ENCODE measurements around the gene ATF7.
"Not testable (repeated sequence)": the region's sequence is repeated elsewhere in the genome, so short reads cannot be mapped to it uniquely, and the experiment has no call there.

The ATF7 gene

DNA sequence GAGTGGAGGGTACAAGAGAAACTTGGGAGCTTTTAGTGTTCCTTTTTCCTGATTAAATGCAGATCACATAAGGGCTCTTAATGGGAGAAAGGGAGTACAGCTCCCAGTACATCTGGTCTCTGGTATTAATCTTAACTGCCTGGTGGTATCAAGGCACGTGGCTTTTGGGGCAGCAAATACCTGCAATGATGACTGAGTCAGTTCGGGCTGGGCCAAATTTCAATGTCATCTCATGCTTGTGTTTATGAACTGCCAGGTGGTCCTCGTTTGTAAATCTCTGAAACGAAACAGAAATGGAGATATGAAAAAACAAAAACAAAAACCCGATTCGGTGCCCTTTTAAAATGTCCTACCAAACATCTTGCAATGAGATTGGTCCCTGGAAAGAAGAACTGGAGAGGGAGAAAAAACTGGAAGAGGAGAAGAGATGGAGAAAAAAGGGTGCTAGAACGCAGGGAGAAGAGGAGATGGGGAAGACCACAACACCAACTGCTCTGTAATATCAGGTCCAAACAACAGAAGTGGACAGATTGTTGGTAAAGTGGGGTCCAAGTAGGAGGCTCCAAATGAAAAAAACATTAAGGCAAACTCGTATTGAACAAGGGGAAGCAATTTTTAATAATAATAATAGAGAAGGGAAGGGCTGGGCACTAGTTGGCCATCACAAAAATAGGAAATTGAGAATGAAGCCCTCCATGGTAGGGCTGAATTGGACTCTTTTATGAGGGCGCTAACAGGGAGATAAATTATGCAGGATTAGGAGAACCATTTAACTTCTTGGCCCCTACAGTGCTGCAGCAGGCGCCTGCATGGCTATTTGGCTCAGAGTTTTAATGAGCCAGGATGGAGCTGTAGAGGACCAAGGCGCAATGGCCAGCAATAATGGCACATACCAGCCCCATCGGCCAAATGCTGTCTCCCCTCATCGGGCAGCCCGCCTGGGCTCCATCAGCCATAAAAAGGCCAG lies 73.5 kb downstream of the ATF7 start:
- H3K4me3 ChIP-seq (ENCODE audit: low read depth, low read length), result no peak overlapping the region
- TF ChIP-seq, protein P1, sequence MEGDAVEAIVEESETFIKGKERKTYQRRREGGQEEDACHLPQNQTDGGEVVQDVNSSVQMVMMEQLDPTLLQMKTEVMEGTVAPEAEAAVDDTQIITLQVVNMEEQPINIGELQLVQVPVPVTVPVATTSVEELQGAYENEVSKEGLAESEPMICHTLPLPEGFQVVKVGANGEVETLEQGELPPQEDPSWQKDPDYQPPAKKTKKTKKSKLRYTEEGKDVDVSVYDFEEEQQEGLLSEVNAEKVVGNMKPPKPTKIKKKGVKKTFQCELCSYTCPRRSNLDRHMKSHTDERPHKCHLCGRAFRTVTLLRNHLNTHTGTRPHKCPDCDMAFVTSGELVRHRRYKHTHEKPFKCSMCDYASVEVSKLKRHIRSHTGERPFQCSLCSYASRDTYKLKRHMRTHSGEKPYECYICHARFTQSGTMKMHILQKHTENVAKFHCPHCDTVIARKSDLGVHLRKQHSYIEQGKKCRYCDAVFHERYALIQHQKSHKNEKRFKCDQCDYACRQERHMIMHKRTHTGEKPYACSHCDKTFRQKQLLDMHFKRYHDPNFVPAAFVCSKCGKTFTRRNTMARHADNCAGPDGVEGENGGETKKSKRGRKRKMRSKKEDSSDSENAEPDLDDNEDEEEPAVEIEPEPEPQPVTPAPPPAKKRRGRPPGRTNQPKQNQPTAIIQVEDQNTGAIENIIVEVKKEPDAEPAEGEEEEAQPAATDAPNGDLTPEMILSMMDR (IDR thresholded peaks at IDR 0.05; ENCODE audit: low read depth, low read length), result no peak

DNA sequence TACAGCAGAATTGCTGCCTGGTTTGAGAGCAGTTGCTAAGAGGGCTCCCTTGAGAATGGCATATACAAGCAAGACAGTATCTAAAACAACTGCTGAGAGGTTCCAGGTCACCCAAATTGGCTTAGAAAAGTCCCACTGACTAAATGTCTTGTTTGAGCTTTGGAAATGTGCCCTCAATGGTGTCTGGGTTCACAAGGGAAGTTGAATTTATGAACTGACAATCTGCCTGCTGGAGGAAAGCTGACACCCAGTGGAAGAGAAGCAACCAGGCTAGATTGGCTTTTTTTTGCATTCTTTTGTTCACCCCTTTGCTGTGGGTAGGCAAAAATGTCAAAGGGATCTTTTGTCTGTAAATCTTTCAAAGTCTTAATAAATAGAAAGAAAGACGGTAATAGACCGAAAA lies 74.3 kb downstream of the ATF7 start:
- TF ChIP-seq, protein P1 (IDR thresholded peaks at IDR 0.05; ENCODE audit: low read depth, low read length), result no peak
- no peak overlapping the region for H3K4me3 ChIP-seq (ENCODE audit: low read depth, low read length)

DNA sequence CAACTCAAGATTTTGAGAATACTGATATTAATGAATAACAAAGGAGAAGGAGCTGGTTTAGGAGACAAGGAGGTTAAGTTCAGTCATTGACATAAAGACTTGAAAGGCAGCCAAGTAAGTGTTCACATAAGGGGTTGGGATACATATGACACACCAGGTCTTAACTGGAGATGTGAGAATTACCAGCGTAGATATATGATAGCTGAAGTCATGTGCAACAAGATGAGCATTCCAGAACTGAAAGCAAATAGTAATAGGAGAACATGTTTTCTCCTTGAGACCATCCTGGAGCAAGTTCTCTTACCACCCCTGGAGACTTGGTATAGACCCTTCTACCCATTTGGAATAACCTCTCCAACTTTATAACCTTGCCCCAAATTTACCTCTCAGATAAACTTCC lies 75.6 kb downstream of the ATF7 start:
- TF ChIP-seq, protein P1 (IDR thresholded peaks at IDR 0.05; ENCODE audit: low read depth, low read length), result no peak
- H3K4me3 ChIP-seq (ENCODE audit: low read depth, low read length), result no peak overlapping the region

DNA sequence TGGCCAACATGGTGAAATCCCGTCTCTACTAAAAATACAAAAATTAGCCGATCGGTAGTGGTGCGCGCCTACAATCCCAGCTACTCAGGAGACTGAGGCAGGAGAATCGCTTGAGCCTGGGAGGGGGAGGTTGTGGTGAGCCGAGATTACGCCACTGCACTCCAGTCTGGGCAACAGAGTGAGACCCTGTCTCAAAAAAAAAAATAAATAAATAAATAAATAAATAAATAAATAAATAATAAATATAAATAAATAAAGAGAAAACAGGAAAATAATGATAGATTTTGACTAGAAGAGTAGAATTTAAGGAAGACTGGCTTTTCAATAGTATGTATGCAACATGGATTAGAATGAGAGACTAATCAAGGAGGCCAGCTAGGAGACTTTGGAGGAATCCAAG lies 76.1 kb downstream of the ATF7 start:
- H3K4me3 ChIP-seq (ENCODE audit: low read depth, low read length), result not testable (repeated sequence)

DNA sequence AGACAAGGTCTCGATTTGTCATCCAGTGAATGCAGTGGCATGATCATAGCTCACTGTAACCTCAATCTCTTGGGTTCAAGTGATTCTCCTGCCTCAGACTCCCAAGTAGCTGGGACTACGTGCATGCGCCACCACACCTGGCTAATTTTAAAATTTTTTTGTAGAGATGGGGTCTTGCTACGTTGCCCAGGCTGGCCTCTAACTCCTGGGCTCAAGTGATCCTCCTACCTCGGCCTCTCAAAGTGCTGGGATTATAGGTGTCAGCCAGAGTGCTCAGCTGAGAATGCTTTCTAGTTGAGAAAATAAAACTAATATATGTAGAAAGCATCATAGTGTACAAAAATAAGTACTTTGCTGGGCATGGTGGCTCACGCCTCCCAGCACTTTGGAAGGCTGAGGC lies 77.8 kb downstream of the ATF7 start:
- not testable (repeated sequence) for H3K4me3 ChIP-seq (ENCODE audit: low read depth, low read length)

DNA sequence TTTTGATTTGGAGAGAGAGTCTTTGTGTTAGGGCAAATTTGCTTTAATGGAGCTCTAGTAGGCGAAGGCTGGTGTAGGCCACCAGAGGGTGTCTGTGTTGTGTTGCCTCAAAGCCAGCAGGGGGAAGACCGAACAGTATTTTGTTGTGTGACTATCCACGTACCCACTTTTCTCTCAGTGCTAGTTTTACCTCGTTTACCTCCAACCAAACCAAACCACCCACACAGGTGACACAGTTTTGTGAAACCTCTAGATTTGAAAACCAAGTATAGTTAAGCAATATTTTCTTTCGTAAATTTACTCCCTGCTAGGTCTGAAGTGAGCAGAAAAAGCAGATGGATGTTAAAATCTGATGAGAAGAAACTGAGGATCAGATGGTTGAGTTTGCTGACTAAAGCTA lies 82.6 kb downstream of the ATF7 start:
- H3K4me3 ChIP-seq (ENCODE audit: low read depth, low read length), result no peak overlapping the region
- TF ChIP-seq, protein P1 (IDR thresholded peaks at IDR 0.05; ENCODE audit: low read depth, low read length), result peak; percentile 84

DNA sequence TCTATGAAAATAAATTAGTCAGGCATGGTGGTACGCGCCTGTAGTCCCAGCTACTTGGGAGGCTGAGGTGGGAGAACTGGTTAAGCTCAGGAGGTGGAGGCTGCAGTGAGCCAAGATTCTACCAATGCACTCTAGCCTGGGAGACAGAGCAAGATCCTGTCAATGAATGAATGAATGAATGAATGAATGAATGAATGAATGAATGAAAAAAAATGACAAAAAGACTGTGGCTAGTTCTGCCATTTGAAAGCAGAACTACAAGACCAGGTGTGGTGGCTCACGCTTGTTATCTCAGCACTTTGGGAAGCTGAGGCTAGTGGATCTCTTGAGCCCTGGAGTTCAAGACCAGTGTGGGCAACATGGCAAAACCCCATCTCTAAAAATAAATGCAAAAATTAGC lies 86.7 kb downstream of the ATF7 start:
- TF ChIP-seq, protein P1 (IDR thresholded peaks at IDR 0.05; ENCODE audit: low read depth, low read length), result no peak
- H3K4me3 ChIP-seq (ENCODE audit: low read depth, low read length), result no peak overlapping the region

DNA sequence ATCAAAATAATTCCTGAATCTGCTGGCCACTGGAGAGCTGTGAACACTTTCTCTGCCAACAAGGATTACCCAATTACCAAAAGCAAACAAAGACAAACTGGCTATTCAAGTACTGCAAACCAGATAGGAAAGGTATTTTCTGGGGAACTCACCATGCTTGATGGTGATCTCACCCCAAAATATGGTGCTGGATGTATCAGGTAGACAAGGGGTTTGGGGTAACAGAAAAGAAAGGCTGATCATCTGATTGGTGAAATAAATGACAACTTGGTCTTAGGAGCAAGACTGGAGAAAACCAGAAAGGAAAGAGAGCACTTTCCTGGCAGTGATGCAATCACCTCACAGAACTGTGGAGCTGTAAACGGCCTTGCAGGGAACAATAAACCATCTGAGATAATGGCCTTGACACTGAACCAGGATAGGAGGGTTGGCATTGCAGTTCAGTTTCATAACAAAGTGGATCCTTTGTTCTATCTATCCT lies 87.9 kb downstream of the ATF7 start:
- TF ChIP-seq, protein P1 (IDR thresholded peaks at IDR 0.05; ENCODE audit: low read depth, low read length), result no peak
- no peak overlapping the region for H3K4me3 ChIP-seq (ENCODE audit: low read depth, low read length)

All from WI38 (cell line).